Measurements from ENCODE around the gene TCF7.

The TCF7 gene

GRCh38 chr5:134113902-134114875 lies at the start of gene TCF7:
Gene TCF7, plus strand, starts transcription at chr5:134114681. Its CDS starts 226 bp downstream, at chr5:134114907.
- DNase-seq: peak; percentile 87

- no peak for DNase-seq
Observed at GRCh38 chr5:134069553-134069952, 44.9 kb upstream of the TCF7 start.

GRCh38 chr5:134070725-134071613 lies 43.5 kb upstream of the TCF7 start:
- no peak for DNase-seq

GRCh38 chr5:134071614-134072207 lies 42.8 kb upstream of the TCF7 start:
- no peak for DNase-seq

GRCh38 chr5:134072471-134073210 lies 41.8 kb upstream of the TCF7 start:
- no peak for DNase-seq

- no peak for DNase-seq
Observed at GRCh38 chr5:134073404-134073803, 41.1 kb upstream of the TCF7 start.

GRCh38 chr5:134075102-134075501 lies 39.4 kb upstream of the TCF7 start:
- DNase-seq: no peak

- DNase-seq: no peak
Observed at GRCh38 chr5:134077926-134078580, 36.4 kb upstream of the TCF7 start.

- DNase-seq: no peak
Observed at GRCh38 chr5:134079748-134080581, 34.5 kb upstream of the TCF7 start.

- no peak for DNase-seq
Observed at GRCh38 chr5:134082264-134082992, 32.1 kb upstream of the TCF7 start.

GRCh38 chr5:134083517-134083916 lies 31.0 kb upstream of the TCF7 start:
- no peak for DNase-seq

GRCh38 chr5:134084022-134084565 lies 30.4 kb upstream of the TCF7 start:
- DNase-seq: no peak

- DNase-seq: no peak
Observed at GRCh38 chr5:134084570-134084969, 29.9 kb upstream of the TCF7 start.

GRCh38 chr5:134085411-134085810 lies 29.1 kb upstream of the TCF7 start:
- no peak for DNase-seq

GRCh38 chr5:134086225-134086942 lies 28.1 kb upstream of the TCF7 start:
- no peak for DNase-seq

GRCh38 chr5:134086943-134087305 lies 27.6 kb upstream of the TCF7 start:
- no peak for DNase-seq

GRCh38 chr5:134088291-134088690 lies 26.2 kb upstream of the TCF7 start:
- no peak for DNase-seq

- DNase-seq: no peak
Observed at GRCh38 chr5:134088994-134089560, 25.4 kb upstream of the TCF7 start.

GRCh38 chr5:134090522-134090921 lies 24.0 kb upstream of the TCF7 start:
- DNase-seq: no peak
